ENCODE data around the gene KCNN2.

Gene KCNN2

DNA sequence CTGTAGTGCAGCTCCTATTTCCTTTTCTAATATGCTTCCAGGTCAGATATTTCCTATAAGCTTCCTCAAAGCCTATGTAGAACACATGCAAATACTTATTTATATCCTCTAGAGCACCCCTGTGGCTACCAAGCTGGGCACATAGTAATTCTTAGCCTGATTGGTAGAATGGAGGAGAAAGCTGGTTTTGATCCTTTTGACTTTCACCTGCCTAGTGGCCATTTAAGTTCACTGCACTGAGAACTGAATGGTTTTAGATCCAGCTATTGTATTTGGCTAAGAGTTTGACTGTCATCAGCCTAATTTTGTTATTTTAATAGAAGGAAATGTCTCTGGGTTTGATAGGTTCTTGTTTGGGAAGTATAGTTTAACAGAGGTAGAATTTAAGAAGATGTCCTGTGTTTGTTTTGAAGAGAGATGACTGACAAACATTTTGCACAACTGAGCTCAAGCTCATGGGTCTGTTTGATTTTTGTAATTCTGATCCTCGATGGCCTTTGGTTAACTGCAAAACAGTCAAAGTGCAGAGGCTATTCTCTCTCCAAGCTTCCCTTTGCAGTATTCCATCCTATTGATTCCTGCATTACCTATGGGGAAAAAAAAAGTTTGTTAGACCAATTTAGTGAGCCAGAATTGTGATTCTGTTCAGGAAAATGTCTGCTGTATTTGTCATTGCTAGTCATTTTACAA is 85.4 kb downstream of the KCNN2 start:
- Histone ChIP-seq H3K36me3 (replicated peaks) (no peaks in the 10 kb centered on the region), H3K27me3 (replicated peaks) (no peaks in the 10 kb centered on the region), H3K27ac (no peak overlapping the region), H3K4me3 (ENCODE audit: low read depth, low read length) (no peak overlapping the region)
- in situ Hi-C loops (cut with HindIII; ENCODE audit: low pct_ligation_motif_present, low sequenced_read_pairs): no loop called here
- TF ChIP-seq, protein P1, sequence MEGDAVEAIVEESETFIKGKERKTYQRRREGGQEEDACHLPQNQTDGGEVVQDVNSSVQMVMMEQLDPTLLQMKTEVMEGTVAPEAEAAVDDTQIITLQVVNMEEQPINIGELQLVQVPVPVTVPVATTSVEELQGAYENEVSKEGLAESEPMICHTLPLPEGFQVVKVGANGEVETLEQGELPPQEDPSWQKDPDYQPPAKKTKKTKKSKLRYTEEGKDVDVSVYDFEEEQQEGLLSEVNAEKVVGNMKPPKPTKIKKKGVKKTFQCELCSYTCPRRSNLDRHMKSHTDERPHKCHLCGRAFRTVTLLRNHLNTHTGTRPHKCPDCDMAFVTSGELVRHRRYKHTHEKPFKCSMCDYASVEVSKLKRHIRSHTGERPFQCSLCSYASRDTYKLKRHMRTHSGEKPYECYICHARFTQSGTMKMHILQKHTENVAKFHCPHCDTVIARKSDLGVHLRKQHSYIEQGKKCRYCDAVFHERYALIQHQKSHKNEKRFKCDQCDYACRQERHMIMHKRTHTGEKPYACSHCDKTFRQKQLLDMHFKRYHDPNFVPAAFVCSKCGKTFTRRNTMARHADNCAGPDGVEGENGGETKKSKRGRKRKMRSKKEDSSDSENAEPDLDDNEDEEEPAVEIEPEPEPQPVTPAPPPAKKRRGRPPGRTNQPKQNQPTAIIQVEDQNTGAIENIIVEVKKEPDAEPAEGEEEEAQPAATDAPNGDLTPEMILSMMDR (IDR thresholded peaks at IDR 0.05; ENCODE audit: low read depth, low read length, missing control alignments): peak; percentile 33
- no peak for DNase-seq

DNA sequence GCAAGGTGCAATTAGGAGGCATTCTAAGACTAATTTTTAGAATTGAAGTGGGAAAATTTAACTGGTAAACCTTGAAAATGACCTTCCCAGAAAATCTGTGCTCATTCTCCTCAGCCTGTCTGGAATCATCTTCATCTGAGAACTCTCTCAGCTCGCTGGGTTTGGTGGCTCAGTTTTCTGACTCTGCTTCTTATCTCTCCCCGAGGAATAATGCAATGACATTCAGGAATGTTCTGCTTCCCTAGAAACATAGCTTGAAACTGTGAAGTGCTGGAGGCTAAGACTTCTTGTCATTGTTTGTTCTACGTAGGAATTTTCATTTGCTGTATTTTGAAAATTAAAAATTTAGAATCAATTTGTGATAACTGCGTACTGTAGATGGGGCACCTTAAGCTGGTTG is 86.6 kb downstream of the KCNN2 start:
- TF ChIP-seq, protein P1 (IDR thresholded peaks at IDR 0.05; ENCODE audit: low read depth, low read length, missing control alignments): no peak
- no peak overlapping the region for H3K27ac ChIP-seq
- no peak for DNase-seq
- H3K36me3 ChIP-seq (replicated peaks): no peaks in the 10 kb centered on the region
- in situ Hi-C loops (cut with HindIII; ENCODE audit: low pct_ligation_motif_present, low sequenced_read_pairs): no loop called here
- H3K4me3 ChIP-seq (ENCODE audit: low read depth, low read length): no peak overlapping the region
- no peaks in the 10 kb centered on the region for H3K27me3 ChIP-seq (replicated peaks)

DNA sequence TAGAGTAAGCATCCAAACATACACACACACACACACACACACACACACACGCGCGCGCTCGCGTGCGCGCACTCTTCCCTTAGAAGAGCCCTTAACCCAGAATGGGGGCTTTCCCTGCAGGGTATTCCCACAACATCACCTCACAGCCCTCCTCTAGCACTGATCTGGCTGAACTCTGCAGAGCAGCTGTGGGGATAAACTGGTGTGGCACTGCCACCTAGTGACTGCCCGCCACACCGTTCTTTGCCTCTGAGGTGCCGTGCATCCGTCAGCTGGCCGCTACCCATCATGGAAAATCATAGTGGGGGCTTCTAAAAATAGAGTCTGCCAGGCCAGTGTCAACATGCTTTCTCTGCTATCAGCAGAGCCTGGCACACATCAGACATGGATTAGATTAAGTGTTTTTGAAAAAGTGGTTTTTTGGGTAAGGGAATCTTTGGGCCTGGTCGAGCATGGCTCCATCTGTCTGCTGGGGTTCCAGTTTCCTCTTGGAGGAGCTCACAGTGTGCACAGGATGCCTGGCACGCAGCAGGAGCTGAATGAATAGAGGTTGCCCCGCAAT is 88.1 kb downstream of the KCNN2 start:
- DNase-seq: peak; percentile 63
- TF ChIP-seq, protein P1 (IDR thresholded peaks at IDR 0.05; ENCODE audit: low read depth, low read length, missing control alignments): peak; percentile 90
- Histone ChIP-seq H3K4me3 (ENCODE audit: low read depth, low read length) (no peak overlapping the region), H3K27me3 (replicated peaks) (no peaks in the 10 kb centered on the region), H3K27ac (no peak overlapping the region), H3K36me3 (replicated peaks) (no peaks in the 10 kb centered on the region)
- in situ Hi-C loops (cut with HindIII; ENCODE audit: low pct_ligation_motif_present, low sequenced_read_pairs): no loop called here

DNA sequence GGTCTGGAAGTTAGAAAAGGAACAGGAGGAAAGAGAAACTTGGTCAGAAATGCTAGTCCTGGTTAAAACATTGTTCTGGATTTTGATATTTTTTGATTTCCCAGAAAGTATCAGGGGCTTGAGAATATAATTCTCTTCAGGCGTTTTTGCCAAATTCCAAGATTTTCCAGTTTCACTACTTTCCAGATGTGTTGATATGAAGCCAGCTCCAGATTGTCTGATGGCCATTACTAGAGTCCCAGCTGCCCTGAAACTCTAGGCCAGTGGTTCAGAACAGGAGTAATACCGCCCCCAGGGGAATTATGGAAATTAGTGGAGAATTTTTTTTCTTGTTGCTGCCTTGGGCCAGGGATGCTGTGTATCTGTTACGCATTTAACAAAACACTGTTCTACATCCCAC is 88.6 kb downstream of the KCNN2 start:
- in situ Hi-C loops (cut with HindIII; ENCODE audit: low pct_ligation_motif_present, low sequenced_read_pairs): no loop called here
- Histone ChIP-seq H3K4me3 (ENCODE audit: low read depth, low read length) (no peak overlapping the region), H3K36me3 (replicated peaks) (no peaks in the 10 kb centered on the region), H3K27ac (no peak overlapping the region), H3K27me3 (replicated peaks) (no peaks in the 10 kb centered on the region)
- TF ChIP-seq, protein P1 (IDR thresholded peaks at IDR 0.05; ENCODE audit: low read depth, low read length, missing control alignments): no peak
- no peak for DNase-seq

DNA sequence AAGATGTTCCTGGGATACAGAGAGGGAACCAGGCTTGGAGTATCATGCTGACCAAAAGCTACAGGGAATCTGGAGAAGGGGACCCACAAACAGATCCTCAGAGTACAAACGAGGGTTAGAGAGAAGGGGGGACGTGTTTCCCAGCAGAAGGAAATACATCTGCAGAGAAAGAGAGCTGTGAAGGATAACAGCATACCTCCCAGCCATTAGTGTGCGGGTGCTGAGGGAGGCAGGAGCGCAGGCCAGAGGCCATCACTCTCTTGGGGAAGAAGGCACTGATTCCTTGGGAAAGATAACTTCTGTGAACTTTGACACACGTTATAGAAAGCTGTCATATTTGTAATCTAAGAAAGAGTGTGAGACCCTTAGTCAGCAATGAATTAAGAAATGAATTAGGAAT is 96.9 kb downstream of the KCNN2 start:
- in situ Hi-C loops (cut with HindIII; ENCODE audit: low pct_ligation_motif_present, low sequenced_read_pairs): no loop called here
- TF ChIP-seq, protein P1 (IDR thresholded peaks at IDR 0.05; ENCODE audit: low read depth, low read length, missing control alignments): no peak
- Histone ChIP-seq H3K4me3 (ENCODE audit: low read depth, low read length) (no peak overlapping the region), H3K36me3 (replicated peaks) (no peaks in the 10 kb centered on the region), H3K27ac (no peak overlapping the region), H3K27me3 (replicated peaks) (no peaks in the 10 kb centered on the region)
- no peak for DNase-seq

DNA sequence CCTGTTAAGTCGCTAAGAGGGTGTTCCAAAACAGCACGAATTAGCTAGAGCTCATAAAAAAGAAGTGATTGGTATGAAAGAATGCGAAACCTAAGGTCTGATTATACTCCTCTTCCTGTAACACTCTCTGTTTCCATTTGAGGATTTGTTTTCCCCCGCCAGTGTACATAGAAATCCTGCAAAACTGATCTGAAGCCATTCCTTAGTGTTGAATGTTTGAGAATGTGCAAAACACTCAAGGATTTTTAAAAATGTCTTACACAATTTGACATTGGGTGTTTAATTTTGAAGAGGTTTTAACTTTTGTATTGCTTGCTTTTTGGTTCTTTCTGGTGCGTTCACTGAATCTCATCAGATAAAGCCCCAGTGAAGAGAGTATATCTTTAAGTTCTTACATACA is 105.3 kb downstream of the KCNN2 start:
- TF ChIP-seq, protein P1 (IDR thresholded peaks at IDR 0.05; ENCODE audit: low read depth, low read length, missing control alignments): no peak
- in situ Hi-C loops (cut with HindIII; ENCODE audit: low pct_ligation_motif_present, low sequenced_read_pairs): no loop called here

More for the DNA sequence above, 105.3 kb downstream of the KCNN2 start:
- H3K4me3 ChIP-seq (ENCODE audit: low read depth, low read length): no peak overlapping the region
- no peak for DNase-seq
- H3K27ac ChIP-seq: no peak overlapping the region
- no peaks in the 10 kb centered on the region for H3K27me3 ChIP-seq (replicated peaks)
- H3K36me3 ChIP-seq (replicated peaks): no peaks in the 10 kb centered on the region

Measured in brain microvascular endothelial cell (primary cell).